DND-41 (cell line): ENCODE data around the gene LSM4.

Experiments used
- CTCF ChIP-seq: IDR thresholded peaks from 2 replicates; pipeline ENCODE4 v1.5.1; 2012; ENCODE audit warnings: borderline replicate concordance, low read length, moderate library complexity, mild to moderate bottlenecking; ENCODE audit not compliant: poor library complexity, severe bottlenecking; ENCODE audit errors: extremely low read depth
- EZH2 ChIP-seq: IDR thresholded peaks from 3 replicates; pipeline ENCODE4 v1.6.1; 2012; ENCODE audit warnings: borderline replicate concordance, low read depth, mild to moderate bottlenecking, moderate library complexity, low read length, inconsistent platforms; ENCODE audit not compliant: severe bottlenecking

DNA sequence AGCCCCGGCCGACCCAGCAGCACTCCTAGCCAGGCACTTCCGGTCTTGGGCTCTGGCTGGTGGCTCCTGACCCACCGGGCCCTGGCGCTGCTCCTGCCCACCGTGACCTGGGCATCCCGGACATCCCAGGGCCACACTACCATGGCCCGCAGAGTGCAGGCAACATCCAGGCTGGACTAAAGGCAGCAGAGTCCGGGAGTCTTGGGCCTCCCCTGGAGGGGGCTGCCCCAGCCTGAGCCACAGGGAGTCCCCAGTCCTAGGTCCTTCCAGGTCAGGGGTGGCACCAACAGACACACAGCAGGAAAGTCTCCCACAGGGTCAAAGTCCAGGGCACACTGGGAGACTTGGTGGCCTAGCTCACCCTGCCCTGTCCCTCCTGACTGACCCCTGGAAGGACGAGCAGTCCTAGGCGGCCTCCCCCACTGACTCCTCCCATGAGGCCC is 10.8 kb downstream of the LSM4 start:
- TF ChIP-seq CTCF (no peak), EZH2 (no peak)
